Central memory CD4-positive, alpha-beta T cell (primary cell): ENCODE measurements around the gene C2CD2L.
"Not testable (repeated sequence)": the region's sequence is repeated elsewhere in the genome, so short reads cannot be mapped to it uniquely, and the experiment has no call there.

Experiments
- DNase-seq: peaks from one replicate; pipeline ENCODE4 v3.0.0; 2022
- total RNA-seq, 3 experiments: gene quantifications; one replicate each; lab custom pipeline; 2026; lab: John Stamatoyannopoulos, UW

Gene C2CD2L
- total RNA-seq, result 36.4 to 56.7 (median 38.7) reads per million in 3 experiments

- peak; percentile 86 for DNase-seq
These were observed at the start of gene C2CD2L for GRCh38 chr11:119106564-119107537. Gene C2CD2L, plus strand, starts transcription at chr11:119107344. Its CDS starts 398 bp downstream, at chr11:119107742.

GRCh38 chr11:119059128-119059527, 48.0 kb upstream of the C2CD2L start:
- DNase-seq, result not testable (repeated sequence)

- no peak for DNase-seq
These were observed 45.9 kb upstream of the C2CD2L start for GRCh38 chr11:119061256-119061655.

GRCh38 chr11:119062779-119063178, 44.4 kb upstream of the C2CD2L start:
- DNase-seq, result no peak

- peak; percentile 48 for DNase-seq
These were observed 41.8 kb upstream of the C2CD2L start for GRCh38 chr11:119065369-119065768.

GRCh38 chr11:119067371-119068222, 39.5 kb upstream of the C2CD2L start, which contains the start of gene VPS11:
Gene VPS11, plus strand, starts transcription at chr11:119067818. Its CDS starts 6 bp downstream, at chr11:119067824.
- peak; percentile 98 for DNase-seq

- DNase-seq, result no peak
These were observed 29.3 kb upstream of the C2CD2L start for GRCh38 chr11:119077839-119078238.

- DNase-seq, result no peak
These were observed 28.3 kb upstream of the C2CD2L start for GRCh38 chr11:119078675-119079420.

- DNase-seq, result no peak
These were observed 25.4 kb upstream of the C2CD2L start for GRCh38 chr11:119081682-119082260.

GRCh38 chr11:119084663-119085436, 22.3 kb upstream of the C2CD2L start, which contains the start of gene HMBS:
Gene HMBS, plus strand, starts transcription at chr11:119084881. Its CDS starts 153 bp downstream, at chr11:119085034.
- DNase-seq, result peak; percentile 93

GRCh38 chr11:119085437-119085847, 21.7 kb upstream of the C2CD2L start:
- no peak for DNase-seq

GRCh38 chr11:119087123-119087522, 20.0 kb upstream of the C2CD2L start:
- DNase-seq, result no peak

GRCh38 chr11:119087747-119088241, 19.4 kb upstream of the C2CD2L start:
- DNase-seq, result no peak

- no peak for DNase-seq
These were observed 18.7 kb upstream of the C2CD2L start for GRCh38 chr11:119088406-119088805.

- no peak for DNase-seq
These were observed 17.8 kb upstream of the C2CD2L start for GRCh38 chr11:119089319-119089718.

GRCh38 chr11:119091178-119091577, 16.0 kb upstream of the C2CD2L start:
- no peak for DNase-seq

GRCh38 chr11:119091966-119092879, 14.9 kb upstream of the C2CD2L start:
- no peak for DNase-seq

- no peak for DNase-seq
These were observed 14.0 kb upstream of the C2CD2L start for GRCh38 chr11:119092880-119093842.
